HEK293 (cell line): ENCODE measurements around the gene LRBA.

Experiments used
- CTCF ChIA-PET: fragments of 350-600 bp; formaldehyde crosslinking; extraction: SDS; loops from one replicate; lab custom pipeline; 2021; ENCODE audit warnings: antibody characterized with exemption; lab: Yijun Ruan, JAX
- POLR2A ChIA-PET: fragments of 300-600 bp; formaldehyde crosslinking; extraction: SDS; loops from one replicate; lab custom pipeline; 2020; ENCODE audit warnings: antibody characterized with exemption, inconsistent platforms; lab: Yijun Ruan, JAX
- H3K27ac ChIP-seq: fragments of 200-500 bp; sonication (Bioruptor generic); 2 replicates; pipeline ENCODE4 v1.5.1; 2014; ENCODE audit warnings: low read depth, low read length, control low read depth, inconsistent platforms; ENCODE audit errors: extremely low read depth
- H3K36me3 ChIP-seq, 2 experiments: fragments of 200-500 bp in 1 of 2; sonication (Bioruptor generic) in 1 of 2; 1 replicate in 1 of 2; 2 replicates in 1 of 2; pipeline ENCODE4 v1.5.1; 2014 to 2017; ENCODE audit warnings: inconsistent platforms in 2 of 2, low read length in 2 of 2; ENCODE audit not compliant: control insufficient read depth in 2 of 2, insufficient read depth in 1 of 2
- H3K4me1 ChIP-seq: fragments of 200-500 bp; sonication (Bioruptor generic); 2 replicates; pipeline ENCODE4 v1.5.1; 2014; ENCODE audit warnings: mild to moderate bottlenecking, low read length, inconsistent platforms; ENCODE audit not compliant: control insufficient read depth, insufficient read depth
- H3K4me3 ChIP-seq: 2 replicates; pipeline ENCODE4 v1.5.1; 2011; ENCODE audit warnings: low read depth, mild to moderate bottlenecking, control low read depth, low read length, moderate library complexity
- H3K9me3 ChIP-seq: fragments of 200-500 bp; sonication (Bioruptor generic); 2 replicates; pipeline ENCODE4 v1.5.1; 2014; ENCODE audit warnings: low read depth, low read length, inconsistent platforms; ENCODE audit not compliant: control insufficient read depth, insufficient read depth
- EGR2 ChIP-seq: fragments of 450-650 bp; formaldehyde crosslinking; IDR thresholded peaks from 2 replicates; pipeline ENCODE4 v1.5.1; 2016; ENCODE audit warnings: low read depth, missing biosample characterization, missing genetic modification characterization
- INSM2 ChIP-seq: fragments of 450-650 bp; formaldehyde crosslinking; IDR thresholded peaks from 2 replicates; pipeline ENCODE4 v1.5.1; 2016; ENCODE audit warnings: missing biosample characterization, missing genetic modification characterization
- KLF10 ChIP-seq: fragments of 450-650 bp; IDR thresholded peaks from 2 replicates; pipeline ENCODE4 v1.5.1; 2018; ENCODE audit warnings: missing biosample characterization, mild to moderate bottlenecking, missing genetic modification characterization
- PRDM10 ChIP-seq: fragments of 450-650 bp; formaldehyde crosslinking; IDR thresholded peaks from 2 replicates; pipeline ENCODE4 v1.5.1; 2016; ENCODE audit warnings: missing biosample characterization, missing genetic modification characterization
- SP7 ChIP-seq: fragments of 450-650 bp; formaldehyde crosslinking; IDR thresholded peaks from 2 replicates; pipeline ENCODE4 v1.5.1; 2016; ENCODE audit warnings: missing biosample characterization, missing genetic modification characterization
- ZBTB17 ChIP-seq: fragments of 450-650 bp; formaldehyde crosslinking; IDR thresholded peaks from 2 replicates; pipeline ENCODE4 v1.5.1; 2016; ENCODE audit warnings: missing biosample characterization, missing genetic modification characterization
- ZBTB7A ChIP-seq: fragments of 450-650 bp; formaldehyde crosslinking; IDR thresholded peaks from 2 replicates; pipeline ENCODE4 v1.5.1; 2016; ENCODE audit warnings: low read depth, missing biosample characterization, missing genetic modification characterization
- ZFP69B ChIP-seq: fragments of 450-650 bp; formaldehyde crosslinking; IDR thresholded peaks from 2 replicates; pipeline ENCODE4 v1.5.1; 2016; ENCODE audit warnings: missing biosample characterization, missing genetic modification characterization
- ZIC2 ChIP-seq: fragments of 450-650 bp; formaldehyde crosslinking; IDR thresholded peaks from 2 replicates; pipeline ENCODE4 v1.5.1; 2016; ENCODE audit warnings: missing biosample characterization, missing genetic modification characterization
- ZNF114 ChIP-seq: fragments of 450-650 bp; formaldehyde crosslinking; IDR thresholded peaks from 2 replicates; pipeline ENCODE4 v1.5.0; 2017; ENCODE audit warnings: missing biosample characterization, missing genetic modification characterization
- ZNF174 ChIP-seq: fragments of 450-650 bp; formaldehyde crosslinking; IDR thresholded peaks from 2 replicates; pipeline ENCODE4 v1.5.0; 2017; ENCODE audit warnings: missing biosample characterization, mild to moderate bottlenecking, missing genetic modification characterization
- ZNF335 ChIP-seq: fragments of 450-650 bp; formaldehyde crosslinking; conservative IDR thresholded peaks from 2 replicates; pipeline ENCODE4 v1.5.1; 2016; ENCODE audit warnings: missing biosample characterization, missing genetic modification characterization
- ZNF366 ChIP-seq: fragments of 450-650 bp; formaldehyde crosslinking; conservative IDR thresholded peaks from 2 replicates; pipeline ENCODE4 v1.5.1; 2016; ENCODE audit warnings: missing biosample characterization, missing genetic modification characterization
- ZNF394 ChIP-seq: fragments of 450-650 bp; formaldehyde crosslinking; IDR thresholded peaks from 2 replicates; pipeline ENCODE4 v1.5.1; 2016; ENCODE audit warnings: missing biosample characterization, missing genetic modification characterization, mild to moderate bottlenecking, moderate library complexity, borderline replicate concordance
- ZNF560 ChIP-seq: fragments of 450-650 bp; formaldehyde crosslinking; IDR thresholded peaks from 2 replicates; pipeline ENCODE4 v1.5.1; 2017; ENCODE audit warnings: missing biosample characterization, missing genetic modification characterization, borderline replicate concordance
- ZNF596 ChIP-seq: fragments of 450-650 bp; IDR thresholded peaks from 2 replicates; pipeline ENCODE4 v1.5.0; 2018; ENCODE audit warnings: missing biosample characterization, mild to moderate bottlenecking, missing genetic modification characterization, moderate library complexity
- ZNF629 ChIP-seq: fragments of 450-650 bp; formaldehyde crosslinking; IDR thresholded peaks from 2 replicates; pipeline ENCODE4 v1.5.1; 2017; ENCODE audit warnings: missing biosample characterization, missing genetic modification characterization
- ZNF664 ChIP-seq: fragments of 450-650 bp; formaldehyde crosslinking; IDR thresholded peaks from 2 replicates; pipeline ENCODE4 v1.5.1; 2016; ENCODE audit warnings: missing biosample characterization, missing genetic modification characterization
- ZNF843 ChIP-seq: fragments of 450-650 bp; formaldehyde crosslinking; IDR thresholded peaks from 2 replicates; pipeline ENCODE4 v1.5.1; 2016; ENCODE audit warnings: missing biosample characterization, missing genetic modification characterization
- TF ChIP-seq, protein P1 (sequence below): fragments of 450-650 bp; formaldehyde crosslinking; IDR thresholded peaks from 2 replicates; pipeline ENCODE4 v1.5.1; 2017; ENCODE audit warnings: missing biosample characterization, missing genetic modification characterization
- TF ChIP-seq, protein P2 (sequence below): fragments of 450-650 bp; formaldehyde crosslinking; IDR thresholded peaks from 2 replicates; pipeline ENCODE4 v1.5.1; 2016; ENCODE audit warnings: missing biosample characterization, missing genetic modification characterization

The LRBA gene

GRCh38 chr4:150238591-150238990 lies 776.5 kb downstream of the LRBA start (continued):
- TF ChIP-seq ZNF366 (tag by site-specific recombination) = no peak
- no peak for TF ChIP-seq ZFP69B (tag by site-specific recombination)

- Histone ChIP-seq H3K9me3 (no peaks in the 10 kb centered on the region), H3K27ac (no peak overlapping the region), H3K36me3 (peaks cover 0 to 24% of the 10 kb centered on the region in 2 experiments; a peak in 1 of 3 replicates)
- POLR2A ChIA-PET = no interaction called here
- TF ChIP-seq ZBTB17 (tag by site-specific recombination) (0 out of 2 replicates have a peak, but pooled peaks have one; percentile 40), ZNF629 (tag by site-specific recombination) (0 out of 2 replicates have a peak, but pooled peaks have one; percentile 17), ZNF560 (tag by site-specific recombination) (no peak), INSM2 (no peak)
- TF ChIP-seq, protein P1, sequence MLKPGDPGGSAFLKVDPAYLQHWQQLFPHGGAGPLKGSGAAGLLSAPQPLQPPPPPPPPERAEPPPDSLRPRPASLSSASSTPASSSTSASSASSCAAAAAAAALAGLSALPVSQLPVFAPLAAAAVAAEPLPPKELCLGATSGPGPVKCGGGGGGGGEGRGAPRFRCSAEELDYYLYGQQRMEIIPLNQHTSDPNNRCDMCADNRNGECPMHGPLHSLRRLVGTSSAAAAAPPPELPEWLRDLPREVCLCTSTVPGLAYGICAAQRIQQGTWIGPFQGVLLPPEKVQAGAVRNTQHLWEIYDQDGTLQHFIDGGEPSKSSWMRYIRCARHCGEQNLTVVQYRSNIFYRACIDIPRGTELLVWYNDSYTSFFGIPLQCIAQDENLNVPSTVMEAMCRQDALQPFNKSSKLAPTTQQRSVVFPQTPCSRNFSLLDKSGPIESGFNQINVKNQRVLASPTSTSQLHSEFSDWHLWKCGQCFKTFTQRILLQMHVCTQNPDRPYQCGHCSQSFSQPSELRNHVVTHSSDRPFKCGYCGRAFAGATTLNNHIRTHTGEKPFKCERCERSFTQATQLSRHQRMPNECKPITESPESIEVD (tag by site-specific recombination) = 0 out of 2 replicates have a peak, but pooled peaks have one; percentile 10
- TF ChIP-seq, all 188 proteins: peak for 3
- no peak overlapping the region for H3K4me3 ChIP-seq
- CTCF ChIA-PET = no interaction called here
- no peaks in the 10 kb centered on the region for H3K4me1 ChIP-seq
Observed at GRCh38 chr4:150237110-150237872, 777.8 kb downstream of the LRBA start.

DNA sequence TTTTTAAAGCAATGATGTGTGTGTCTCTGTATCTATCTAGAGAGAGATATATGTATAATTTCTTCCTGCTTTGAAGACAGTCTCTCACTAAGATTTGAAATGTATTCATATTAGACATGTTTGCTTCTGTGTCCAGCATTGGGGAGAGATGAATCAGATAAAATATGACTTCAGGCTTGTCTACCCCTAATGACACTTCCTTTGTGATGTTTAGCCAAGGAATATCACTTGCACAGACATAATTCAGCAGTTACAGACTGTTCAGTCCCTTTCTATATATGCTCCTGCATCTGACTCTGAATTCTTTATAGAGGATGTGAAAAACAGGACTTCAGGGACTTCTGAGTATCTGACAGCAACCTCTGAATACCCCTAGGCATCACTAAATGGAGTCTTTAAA lies 778.5 kb downstream of the LRBA start:
- Histone ChIP-seq H3K27ac (no peak overlapping the region), H3K9me3 (no peaks in the 10 kb centered on the region), H3K4me1 (no peaks in the 10 kb centered on the region), H3K4me3 (no peak overlapping the region), H3K36me3 (peaks cover 0 to 28% of the 10 kb centered on the region in 2 experiments; a peak in 1 of 3 replicates)
- ChIA-PET CTCF (no interaction called here), POLR2A (no interaction called here)
- TF ChIP-seq ZNF664 (tag by site-specific recombination) (no peak), PRDM10 (tag by site-specific recombination) (no peak), EGR2 (tag by site-specific recombination) (no peak), ZNF335 (tag by site-specific recombination) (no peak), ZNF596 (tag by site-specific recombination) (no peak), SP7 (tag by site-specific recombination) (no peak), ZNF560 (tag by site-specific recombination) (no peak), ZIC2 (tag by site-specific recombination) (no peak), ZNF843 (tag by site-specific recombination) (no peak), KLF10 (tag by site-specific recombination) (no peak), ZNF114 (tag by site-specific recombination) (no peak), ZBTB7A (tag by site-specific recombination) (no peak), ZNF174 (no peak), ZNF394 (no peak)
- TF ChIP-seq, protein P2, sequence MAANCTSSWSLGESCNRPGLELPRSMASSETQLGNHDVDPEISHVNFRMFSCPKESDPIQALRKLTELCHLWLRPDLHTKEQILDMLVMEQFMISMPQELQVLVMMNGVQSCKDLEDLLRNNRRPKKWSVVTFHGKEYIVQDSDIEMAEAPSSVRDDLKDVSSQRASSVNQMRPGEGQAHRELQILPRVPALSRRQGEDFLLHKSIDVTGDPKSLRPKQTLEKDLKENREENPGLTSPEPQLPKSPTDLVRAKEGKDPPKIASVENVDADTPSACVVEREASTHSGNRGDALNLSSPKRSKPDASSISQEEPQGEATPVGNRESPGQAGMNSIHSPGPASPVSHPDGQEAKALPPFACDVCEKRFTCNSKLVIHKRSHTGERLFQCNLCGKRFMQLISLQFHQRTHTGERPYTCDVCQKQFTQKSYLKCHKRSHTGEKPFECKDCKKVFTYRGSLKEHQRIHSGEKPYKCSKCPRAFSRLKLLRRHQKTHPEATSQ (tag by site-specific recombination) = no peak
